Ovary (tissue), 3 donors: ENCODE measurements around the gene ANKS1B.

Source experiments
- EP300 ChIP-seq: sonication (generic); formaldehyde crosslinking; IDR thresholded peaks from one replicate; pipeline ENCODE4 v1.6.1; 2017; ENCODE audit warnings: antibody characterized with exemption
- POLR2A ChIP-seq: fragments of 450-650 bp; IDR thresholded peaks from one replicate; pipeline ENCODE4 v1.6.1; 2017; ENCODE audit warnings: antibody characterized with exemption, mild to moderate bottlenecking, moderate library complexity
- TF ChIP-seq, protein P1 (sequence below), 3 donors: fragments of 450-650 bp in 2 of 3; fragments of 200-600 bp in 1 of 3; IDR thresholded peaks; one replicate each; pipeline versions ENCODE4 v1.5.1 to v1.8.0; 2016 to 2022; ENCODE audit warnings: antibody characterized with exemption in 3 of 3, mild to moderate bottlenecking in 1 of 3
- donor health status: DM: no; HTN: no; CAD: no.

- no peak for TF ChIP-seq EP300
- no peak for TF ChIP-seq POLR2A
- TF ChIP-seq, protein P1, sequence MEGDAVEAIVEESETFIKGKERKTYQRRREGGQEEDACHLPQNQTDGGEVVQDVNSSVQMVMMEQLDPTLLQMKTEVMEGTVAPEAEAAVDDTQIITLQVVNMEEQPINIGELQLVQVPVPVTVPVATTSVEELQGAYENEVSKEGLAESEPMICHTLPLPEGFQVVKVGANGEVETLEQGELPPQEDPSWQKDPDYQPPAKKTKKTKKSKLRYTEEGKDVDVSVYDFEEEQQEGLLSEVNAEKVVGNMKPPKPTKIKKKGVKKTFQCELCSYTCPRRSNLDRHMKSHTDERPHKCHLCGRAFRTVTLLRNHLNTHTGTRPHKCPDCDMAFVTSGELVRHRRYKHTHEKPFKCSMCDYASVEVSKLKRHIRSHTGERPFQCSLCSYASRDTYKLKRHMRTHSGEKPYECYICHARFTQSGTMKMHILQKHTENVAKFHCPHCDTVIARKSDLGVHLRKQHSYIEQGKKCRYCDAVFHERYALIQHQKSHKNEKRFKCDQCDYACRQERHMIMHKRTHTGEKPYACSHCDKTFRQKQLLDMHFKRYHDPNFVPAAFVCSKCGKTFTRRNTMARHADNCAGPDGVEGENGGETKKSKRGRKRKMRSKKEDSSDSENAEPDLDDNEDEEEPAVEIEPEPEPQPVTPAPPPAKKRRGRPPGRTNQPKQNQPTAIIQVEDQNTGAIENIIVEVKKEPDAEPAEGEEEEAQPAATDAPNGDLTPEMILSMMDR (IDR thresholded peaks at IDR 0.05): no peak
Measured at GRCh38 chr12:99205111-99205510, 779.6 kb downstream of the ANKS1B start.
